Measurements from ENCODE around the gene TCP10L.

DNA sequence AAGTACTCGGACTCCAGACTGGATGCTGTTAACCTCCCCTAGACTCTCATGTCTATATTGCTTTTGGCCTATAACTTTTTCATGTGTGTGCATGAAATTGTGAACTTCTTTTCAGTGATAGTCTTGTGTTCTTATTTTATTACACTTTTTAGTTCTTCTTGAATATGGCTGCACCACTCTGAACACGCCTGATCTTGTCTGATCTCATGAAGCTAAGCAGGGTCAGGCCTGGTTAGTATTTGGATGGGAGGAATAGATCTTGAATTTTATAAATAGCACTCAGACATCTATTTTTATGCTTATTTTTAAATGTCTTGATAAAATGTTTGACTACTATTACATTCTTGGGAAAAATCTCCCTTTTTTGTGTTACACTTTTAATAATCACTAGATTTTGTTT, 22.4 kb downstream of the TCP10L start:
- TF ChIP-seq FOXP2 (optimal IDR thresholded peaks at IDR 0.05; ENCODE audit: control extremely low read depth, extremely low read length, insufficient read depth) (no peak), EZH2 (IDR thresholded peaks at IDR 0.05) (no peak), POLR2AphosphoS5 (IDR thresholded peaks at IDR 0.05; ENCODE audit: borderline replicate concordance, low read depth, low read length) (no peak)

All from SK-N-MC (cell line).